ENCODE data around the gene PKP4.

DNA sequence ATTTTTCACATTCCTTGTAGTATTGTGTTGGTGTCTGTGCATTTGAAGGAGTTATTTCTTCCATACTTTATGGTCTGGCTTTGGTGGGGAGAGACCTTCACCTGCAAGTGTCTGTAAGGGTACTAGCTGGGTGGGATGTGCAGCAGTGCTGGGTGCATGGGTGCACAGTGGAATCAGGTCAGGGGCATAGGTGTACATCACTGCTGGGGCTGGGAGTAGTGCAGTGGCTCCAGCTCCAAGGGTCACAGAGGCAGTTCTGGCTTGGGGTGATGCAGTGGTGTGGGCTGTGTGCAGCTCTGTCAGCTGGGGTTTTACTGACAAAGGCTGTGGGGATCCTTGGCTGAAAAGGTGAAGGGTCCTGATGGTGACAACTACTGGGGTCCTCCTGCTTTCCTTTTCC is 45.0 kb upstream of the PKP4 start:
- no peak for TF ChIP-seq EZH2 (IDR thresholded peaks at IDR 0.05; ENCODE audit: borderline replicate concordance, low read depth, low read length, poor library complexity, severe bottlenecking)
- TF ChIP-seq, protein P1, sequence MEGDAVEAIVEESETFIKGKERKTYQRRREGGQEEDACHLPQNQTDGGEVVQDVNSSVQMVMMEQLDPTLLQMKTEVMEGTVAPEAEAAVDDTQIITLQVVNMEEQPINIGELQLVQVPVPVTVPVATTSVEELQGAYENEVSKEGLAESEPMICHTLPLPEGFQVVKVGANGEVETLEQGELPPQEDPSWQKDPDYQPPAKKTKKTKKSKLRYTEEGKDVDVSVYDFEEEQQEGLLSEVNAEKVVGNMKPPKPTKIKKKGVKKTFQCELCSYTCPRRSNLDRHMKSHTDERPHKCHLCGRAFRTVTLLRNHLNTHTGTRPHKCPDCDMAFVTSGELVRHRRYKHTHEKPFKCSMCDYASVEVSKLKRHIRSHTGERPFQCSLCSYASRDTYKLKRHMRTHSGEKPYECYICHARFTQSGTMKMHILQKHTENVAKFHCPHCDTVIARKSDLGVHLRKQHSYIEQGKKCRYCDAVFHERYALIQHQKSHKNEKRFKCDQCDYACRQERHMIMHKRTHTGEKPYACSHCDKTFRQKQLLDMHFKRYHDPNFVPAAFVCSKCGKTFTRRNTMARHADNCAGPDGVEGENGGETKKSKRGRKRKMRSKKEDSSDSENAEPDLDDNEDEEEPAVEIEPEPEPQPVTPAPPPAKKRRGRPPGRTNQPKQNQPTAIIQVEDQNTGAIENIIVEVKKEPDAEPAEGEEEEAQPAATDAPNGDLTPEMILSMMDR (conservative IDR thresholded peaks at IDR 0.05; ENCODE audit: low read depth, low read length) = no peak

Measured in A673 (cell line).